ENCODE data around the gene TEFM.
"Not testable (repeated sequence)": the region's sequence is repeated elsewhere in the genome, so short reads cannot be mapped to it uniquely, and the experiment has no call there.

Gene TEFM

GRCh38 chr17:30920683-30921543, 14.9 kb upstream of the TEFM start:
- DNase-seq, result no peak

GRCh38 chr17:30920282-30920681, 14.2 kb upstream of the TEFM start:
- no peak for DNase-seq

- DNase-seq, result no peak
These were observed 11.0 kb upstream of the TEFM start for GRCh38 chr17:30917050-30917449.

GRCh38 chr17:30915833-30916611, 10.0 kb upstream of the TEFM start:
- no peak for DNase-seq

GRCh38 chr17:30913955-30914354, 7.9 kb upstream of the TEFM start:
- no peak for DNase-seq

- not testable (repeated sequence) for DNase-seq
These were observed 4.1 kb upstream of the TEFM start for GRCh38 chr17:30910151-30910550.

- DNase-seq, result peak; percentile 10
These were observed 2.8 kb upstream of the TEFM start for GRCh38 chr17:30908717-30909420.

- DNase-seq, result no peak
These were observed 317 bp downstream of the TEFM start for GRCh38 chr17:30905742-30906100.

GRCh38 chr17:30897311-30897710, 8.7 kb downstream of the TEFM start:
- no peak for DNase-seq

- no peak for DNase-seq
These were observed 11.8 kb downstream of the TEFM start for GRCh38 chr17:30894236-30894635.

GRCh38 chr17:30886187-30886586, 19.9 kb downstream of the TEFM start:
- no peak for DNase-seq

- no peak for DNase-seq
These were observed 37.0 kb downstream of the TEFM start for GRCh38 chr17:30869005-30869404.

- no peak for DNase-seq
These were observed 41.4 kb downstream of the TEFM start for GRCh38 chr17:30864636-30865035.

GRCh38 chr17:30858556-30859250, 47.3 kb downstream of the TEFM start:
- DNase-seq, result no peak

GRCh38 chr17:30854146-30854545, 51.9 kb downstream of the TEFM start:
- DNase-seq, result no peak

Data from OCI-M1 (cell line).